ENCODE results near the gene NUP214.

DNA sequence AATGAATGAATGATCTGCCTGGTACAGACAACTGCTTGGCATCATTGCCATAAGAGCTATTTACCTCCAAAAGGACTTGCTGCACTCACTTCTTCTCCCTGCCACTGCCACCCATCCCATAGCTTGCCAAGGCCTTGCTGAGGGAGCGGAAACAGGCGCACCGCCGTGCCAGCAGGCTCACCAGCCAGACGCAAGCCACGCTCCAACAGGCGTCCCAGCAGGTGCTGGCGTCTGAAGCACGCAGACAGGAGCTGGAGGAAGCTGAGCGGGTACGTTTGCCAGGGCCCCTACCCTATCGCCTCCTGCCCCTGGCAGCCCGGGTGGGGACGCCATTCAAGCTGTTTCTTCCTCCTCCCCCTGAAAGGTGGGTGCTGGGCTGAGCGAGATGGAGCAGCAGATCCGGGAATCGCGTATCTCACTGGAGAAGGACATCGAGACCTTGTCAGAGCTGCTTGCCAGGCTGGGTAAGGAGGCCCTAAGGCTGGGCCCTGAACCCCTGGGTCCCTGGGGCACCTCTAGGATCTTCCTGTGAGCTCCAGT is 38.0 kb upstream of the NUP214 start:
- TF ChIP-seq YY1 (IDR thresholded peaks at IDR 0.05; ENCODE audit: insufficient read depth, insufficient read length), result no peak
- no peak for TF ChIP-seq ZNF274 (IDR thresholded peaks at IDR 0.05; ENCODE audit: low read depth, low read length)
- TF ChIP-seq SUZ12 (IDR thresholded peaks at IDR 0.05; ENCODE audit: extremely low read depth, insufficient read depth, insufficient read length), result no peak
